Colonic mucosa (tissue), 4 donors: ENCODE results near the gene IGHMBP2. TPM values are rescaled to one million over a fixed set of nuclear protein-coding genes. Genes with fewer than 3 reads are reported as not detected.

Experiments used
- DNase-seq: peaks from one replicate; pipeline ENCODE4 v3.0.0-alpha.2; 2020
- H3K27ac ChIP-seq: fragments of 200-600 bp; one replicate; pipeline ENCODE4 v1.8.0; 2021
- H3K27me3 ChIP-seq: fragments of 200-600 bp; one replicate; pipeline ENCODE4 v1.8.0; 2021
- H3K36me3 ChIP-seq: fragments of 200-600 bp; one replicate; pipeline ENCODE4 v1.8.0; 2021
- H3K4me1 ChIP-seq: fragments of 200-600 bp; one replicate; pipeline ENCODE4 v1.8.0; 2021; ENCODE audit warnings: mild to moderate bottlenecking
- H3K4me3 ChIP-seq: fragments of 200-600 bp; one replicate; pipeline ENCODE4 v1.8.0; 2021
- H3K9ac ChIP-seq, 2 donors: one replicate each; pipeline ENCODE4 v1.7.0; 2013; ENCODE audit warnings: control low read depth in 2 of 2, low read depth in 2 of 2, low read length in 2 of 2
- H3K9me3 ChIP-seq: fragments of 200-600 bp; one replicate; pipeline ENCODE4 v1.8.0; 2021
- CTCF ChIP-seq: fragments of 200-600 bp; IDR thresholded peaks from one replicate; pipeline ENCODE4 v1.8.0; 2022; ENCODE audit warnings: antibody characterized with exemption, mild to moderate bottlenecking
- intact Hi-C: fragments of 100-400 bp; cut with DNase I; formaldehyde crosslinking; loops from one replicate; pipeline ENCODE4 v1.14.1; 2022
- total RNA-seq, 2 donors: library from RNA; stranded (reverse); fragmentation: NEBNext Ultra II Directional in 1 of 2; extraction: Animal tissue kit (Norgen Biotek cat#: 25700) in 1 of 2; gene quantifications; one replicate each; pipeline ENCODE4 v1.2.1, GENCODE V29; 2021
- donor health status: healthy.
- donor health status: DM: no; HTN: no; CAD: no.
- donor health status: DM: no; HTN: no; CAD: no.

The IGHMBP2 gene
- total RNA-seq, 2 donors from 2014 or later: 16.6 to 20.4 TPM

GRCh38 chr11:68940651-68941323 is 37.1 kb downstream of the IGHMBP2 start:
- Histone ChIP-seq H3K4me1 (no peaks in the 10 kb centered on the region), H3K36me3 (peaks cover 16% of the 10 kb centered on the region), H3K27ac (no peak overlapping the region), H3K27me3 (no peaks in the 10 kb centered on the region), H3K9ac (no peak overlapping the region), H3K9me3 (no peaks in the 10 kb centered on the region), H3K4me3 (no peak overlapping the region)
- no peak for TF ChIP-seq CTCF
- intact Hi-C loops: no loop called here
- no peak for DNase-seq

GRCh38 chr11:68941324-68942094 is 37.8 kb downstream of the IGHMBP2 start:
- DNase-seq: no peak
- no peaks in the 10 kb centered on the region for H3K27me3 ChIP-seq
- H3K4me1 ChIP-seq: no peaks in the 10 kb centered on the region
- intact Hi-C loops: no loop called here
- no peaks in the 10 kb centered on the region for H3K9me3 ChIP-seq
- H3K4me3 ChIP-seq: no peak overlapping the region
- H3K27ac ChIP-seq: no peak overlapping the region
- H3K36me3 ChIP-seq: peaks cover 13% of the 10 kb centered on the region
- H3K9ac ChIP-seq: no peak overlapping the region
- no peak for TF ChIP-seq CTCF

DNA sequence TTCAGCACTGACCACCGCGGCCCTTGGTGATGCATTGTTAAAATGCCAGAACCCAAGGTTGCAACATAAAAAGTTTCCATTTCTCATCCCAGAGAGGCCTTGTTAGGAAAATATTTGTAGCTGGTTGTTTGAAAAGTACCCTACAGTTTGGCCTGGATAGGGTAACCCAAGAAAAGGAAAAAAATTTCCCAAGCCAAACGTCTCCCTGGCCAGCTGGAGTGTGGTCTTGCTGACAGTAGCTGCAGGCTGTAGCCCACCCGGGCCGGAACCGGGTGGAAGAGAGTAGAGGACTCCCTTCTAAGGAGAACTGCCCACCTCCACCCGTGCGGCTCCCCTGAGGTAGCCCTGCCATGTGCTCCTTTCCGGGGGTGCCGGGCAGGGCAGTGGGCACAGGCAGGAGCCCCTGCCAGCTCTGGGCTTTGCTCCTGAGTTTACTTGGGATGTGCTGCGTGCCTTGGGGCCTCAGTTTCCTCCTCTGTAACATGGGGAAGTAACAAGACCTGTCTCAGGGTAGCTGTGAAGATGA is 38.5 kb downstream of the IGHMBP2 start:
- H3K4me1 ChIP-seq: no peaks in the 10 kb centered on the region
- no peaks in the 10 kb centered on the region for H3K9me3 ChIP-seq
- TF ChIP-seq CTCF: no peak
- no peak overlapping the region for H3K9ac ChIP-seq
- peaks cover 6% of the 10 kb centered on the region for H3K36me3 ChIP-seq
- H3K27ac ChIP-seq: peak overlapping the region; percentile 63
- no peak overlapping the region for H3K4me3 ChIP-seq
- no peak for DNase-seq
- H3K27me3 ChIP-seq: no peaks in the 10 kb centered on the region
- intact Hi-C loops: no loop called here

GRCh38 chr11:68942751-68943271 is 39.1 kb downstream of the IGHMBP2 start:
- Histone ChIP-seq H3K27ac (peak overlapping the region; percentile 63), H3K4me1 (no peaks in the 10 kb centered on the region), H3K36me3 (no peaks in the 10 kb centered on the region), H3K4me3 (no peak overlapping the region), H3K27me3 (no peaks in the 10 kb centered on the region), H3K9me3 (no peaks in the 10 kb centered on the region), H3K9ac (peak overlapping the region in 1 of 2 donors; percentile 33)
- intact Hi-C loops: no loop called here
- TF ChIP-seq CTCF: no peak
- no peak for DNase-seq

DNA sequence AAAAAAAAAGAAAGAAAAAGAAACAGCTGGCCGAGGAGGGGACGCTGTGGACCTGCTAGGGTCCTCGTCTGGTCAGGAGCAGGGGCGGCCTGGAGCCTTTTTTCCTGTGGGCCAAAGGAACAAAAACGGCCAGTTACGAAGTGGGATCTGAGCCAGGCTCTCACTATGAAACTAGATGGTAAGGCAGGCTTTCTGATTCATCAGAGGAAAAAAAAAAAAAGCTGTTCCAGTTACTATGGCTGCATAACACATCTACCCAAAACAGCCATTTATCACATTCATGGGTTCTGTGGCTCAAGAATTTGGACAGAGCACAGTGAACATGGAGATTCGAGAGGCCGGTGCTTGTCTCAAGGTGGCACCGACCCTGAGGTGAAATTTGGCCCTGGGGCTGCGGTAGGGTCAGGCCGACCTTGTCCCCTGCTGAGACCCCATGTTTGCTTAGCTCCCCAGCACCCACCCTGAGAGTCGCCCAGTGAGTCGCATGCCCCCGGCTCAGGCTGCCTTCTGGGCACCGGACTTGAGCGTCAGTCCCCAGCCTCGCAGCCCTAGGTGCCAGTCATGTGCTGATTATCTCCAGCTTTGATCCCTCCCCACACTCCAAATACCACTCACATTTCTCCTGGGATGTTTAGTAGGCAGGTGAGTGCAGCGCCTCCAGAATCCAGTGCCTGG is 42.9 kb downstream of the IGHMBP2 start:
- H3K9me3 ChIP-seq: no peaks in the 10 kb centered on the region
- TF ChIP-seq CTCF: no peak
- H3K27me3 ChIP-seq: no peaks in the 10 kb centered on the region
- no peak overlapping the region for H3K4me3 ChIP-seq
- H3K4me1 ChIP-seq: no peaks in the 10 kb centered on the region
- DNase-seq: no peak
- H3K9ac ChIP-seq: no peak overlapping the region
- intact Hi-C loops: no loop called here
- no peak overlapping the region for H3K27ac ChIP-seq
- H3K36me3 ChIP-seq: no peaks in the 10 kb centered on the region
